GM12878 (cell line): ENCODE data around the gene POLD2. TPM values are rescaled to one million over a fixed set of nuclear protein-coding genes. Genes with fewer than 3 reads are reported as not detected.
A peak's percentile ranks its signal among the peaks of the same experiment; 100 is the strongest.

ENCODE experiments used
- BHLHE40 ChIP-seq, 2 experiments: fragments of 450-650 bp in 1 of 2; IDR thresholded peaks; 2 replicates each; pipeline ENCODE4 v1.6.1; 2011 to 2017; ENCODE audit warnings: low read depth in 2 of 2, borderline replicate concordance in 1 of 2, improper control_type of control experiment in 1 of 2, low read length in 1 of 2, mild to moderate bottlenecking in 1 of 2
- CBFB ChIP-seq: IDR thresholded peaks from 2 replicates; pipeline ENCODE4 v1.6.1; 2016; ENCODE audit warnings: antibody characterized with exemption, low read depth
- CBX3 ChIP-seq: fragments of 200-600 bp; sonication (generic); IDR thresholded peaks from 2 replicates; pipeline ENCODE4 v1.6.1; 2016; ENCODE audit warnings: low read depth, borderline replicate concordance
- CREM ChIP-seq: IDR thresholded peaks from 2 replicates; pipeline ENCODE4 v1.6.1; 2014; ENCODE audit warnings: antibody characterized with exemption, low read depth
- EED ChIP-seq: sonication (generic); IDR thresholded peaks from 2 replicates; pipeline ENCODE4 v1.6.1; 2016; ENCODE audit warnings: antibody characterized with exemption, low read depth
- GATAD2B ChIP-seq: fragments of 450-650 bp; conservative IDR thresholded peaks from 2 replicates; pipeline ENCODE4 v1.6.1; 2017; ENCODE audit warnings: low read depth, mild to moderate bottlenecking, moderate library complexity
- HCFC1 ChIP-seq: fragments of 150-350 bp; IDR thresholded peaks from 2 replicates; pipeline ENCODE4 v1.6.1; 2014; ENCODE audit warnings: low read length
- HDGF ChIP-seq: fragments of 450-650 bp; IDR thresholded peaks from 2 replicates; pipeline ENCODE4 v1.6.1; 2016; ENCODE audit warnings: antibody characterized with exemption
- LARP7 ChIP-seq: fragments of 450-650 bp; IDR thresholded peaks from 2 replicates; pipeline ENCODE4 v1.6.1; 2017; ENCODE audit warnings: mild to moderate bottlenecking
- SP1 ChIP-seq: IDR thresholded peaks from one replicate; pipeline ENCODE4 v1.6.1; 2011; ENCODE audit warnings: low read depth, low read length
- SPI1 ChIP-seq: IDR thresholded peaks from 2 replicates; pipeline ENCODE4 v1.6.1; 2011; ENCODE audit warnings: low read depth, mild to moderate bottlenecking, low read length, moderate library complexity, borderline replicate concordance; ENCODE audit not compliant: insufficient read depth
- SRF ChIP-seq, 2 experiments: IDR thresholded peaks; 2 replicates each; pipeline ENCODE4 v1.6.1; 2011; ENCODE audit warnings: low read depth in 2 of 2, low read length in 2 of 2, mild to moderate bottlenecking in 1 of 2, moderate library complexity in 1 of 2
- TCF12 ChIP-seq: IDR thresholded peaks from 2 replicates; pipeline ENCODE4 v1.6.1; 2011; ENCODE audit warnings: low read depth, mild to moderate bottlenecking, low read length
- TCF3 ChIP-seq: IDR thresholded peaks from 2 replicates; pipeline ENCODE4 v1.6.1; 2012; ENCODE audit warnings: low read depth, mild to moderate bottlenecking, low read length, borderline replicate concordance; ENCODE audit not compliant: insufficient read depth
- WRNIP1 ChIP-seq: IDR thresholded peaks from 2 replicates; pipeline ENCODE4 v1.6.1; 2011; ENCODE audit warnings: low read depth, low read length, improper control_type of control experiment, borderline replicate concordance
- YY1 ChIP-seq: IDR thresholded peaks from 2 replicates; pipeline ENCODE4 v1.6.1; 2011; ENCODE audit warnings: low read depth, mild to moderate bottlenecking, low read length
- polyA plus RNA-seq, 11 experiments: library from polyadenylated mRNA; depleted of rRNA in 4 of 11; unstranded in 6 of 11; stranded (reverse) in 5 of 11; fragments of >200 nt; fragmentation: Nextera tagmentation in 4 of 11; fragmentation: Illumina TruSeq in 1 of 11; extraction: Ambion mirVana in 4 of 11; extraction: Trizol in 1 of 11; gene quantifications; 1 replicate in 1 of 11; 2 replicates in 10 of 11; pipeline versions ENCODE4 v1.2.1 to v1.2.3, GENCODE V29; 2011 to 2016; ENCODE audit warnings: inconsistent platforms in 2 of 11, missing spikeins in 2 of 11, low read depth in 1 of 11
- total RNA-seq, 4 experiments: library from RNA; depleted of rRNA in 3 of 4; stranded (reverse); fragments of >200 nt in 3 of 4; fragmentation: Illumina TruSeq in 1 of 4; extraction: Trizol in 1 of 4; gene quantifications; 2 replicates each; pipeline versions ENCODE4 v1.2.1 to v1.2.3, GENCODE V29; 2013 to 2021
- TF ChIP-seq, protein P1 (sequence below): fragments of 450-650 bp; IDR thresholded peaks from 2 replicates; pipeline ENCODE4 v1.6.1; 2017; ENCODE audit warnings: mild to moderate bottlenecking, moderate library complexity
- TF ChIP-seq, protein P2 (sequence below): fragments of 450-650 bp; IDR thresholded peaks from 2 replicates; pipeline ENCODE4 v1.6.1; 2017; ENCODE audit warnings: mild to moderate bottlenecking, low read depth, inconsistent platforms; ENCODE audit not compliant: poor library complexity, severe bottlenecking
- TF ChIP-seq, protein P3 (sequence below): fragments of 450-650 bp; IDR thresholded peaks from 2 replicates; pipeline ENCODE4 v1.6.1; 2017; ENCODE audit warnings: antibody characterized with exemption, mild to moderate bottlenecking, moderate library complexity

Gene POLD2
- total and polyA plus RNA-seq, 10 of the 15 experiments (the other 5 are each of a cell fraction or from before 2014, with no cell fraction given), result 19.1 to 287 (median 169) TPM

DNA sequence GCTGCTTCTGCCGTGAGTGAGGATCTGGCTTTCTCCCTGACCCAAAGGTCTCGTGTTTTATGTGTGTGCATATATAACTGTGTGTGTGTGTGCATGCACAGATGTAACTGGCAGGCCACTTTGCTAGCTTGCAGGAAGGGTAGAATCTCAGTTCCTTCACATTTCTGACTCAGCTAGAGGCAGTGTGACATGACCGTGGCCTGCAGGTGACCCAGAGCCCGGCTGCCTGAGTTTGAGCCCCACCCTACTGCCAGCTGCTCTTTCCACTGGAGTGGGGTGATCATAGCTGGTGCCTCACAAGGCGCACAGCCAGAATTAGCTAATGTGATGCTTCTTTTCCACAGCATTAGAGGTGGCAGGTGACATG is 27.1 kb upstream of the POLD2 start (continued):
- TF ChIP-seq BHLHE40 (IDR thresholded peaks at IDR 0.05; ENCODE audit: borderline replicate concordance in 1 of 2, low read depth in 2 of 2, low read length in 1 of 2), result peak in 1 of 2 experiments; percentile 74; a peak in 2 of 4 replicates
- no peak for TF ChIP-seq HDGF
- no peak for TF ChIP-seq CBFB
- TF ChIP-seq LARP7, result no peak
- no peak for TF ChIP-seq CREM
- TF ChIP-seq, protein P1, sequence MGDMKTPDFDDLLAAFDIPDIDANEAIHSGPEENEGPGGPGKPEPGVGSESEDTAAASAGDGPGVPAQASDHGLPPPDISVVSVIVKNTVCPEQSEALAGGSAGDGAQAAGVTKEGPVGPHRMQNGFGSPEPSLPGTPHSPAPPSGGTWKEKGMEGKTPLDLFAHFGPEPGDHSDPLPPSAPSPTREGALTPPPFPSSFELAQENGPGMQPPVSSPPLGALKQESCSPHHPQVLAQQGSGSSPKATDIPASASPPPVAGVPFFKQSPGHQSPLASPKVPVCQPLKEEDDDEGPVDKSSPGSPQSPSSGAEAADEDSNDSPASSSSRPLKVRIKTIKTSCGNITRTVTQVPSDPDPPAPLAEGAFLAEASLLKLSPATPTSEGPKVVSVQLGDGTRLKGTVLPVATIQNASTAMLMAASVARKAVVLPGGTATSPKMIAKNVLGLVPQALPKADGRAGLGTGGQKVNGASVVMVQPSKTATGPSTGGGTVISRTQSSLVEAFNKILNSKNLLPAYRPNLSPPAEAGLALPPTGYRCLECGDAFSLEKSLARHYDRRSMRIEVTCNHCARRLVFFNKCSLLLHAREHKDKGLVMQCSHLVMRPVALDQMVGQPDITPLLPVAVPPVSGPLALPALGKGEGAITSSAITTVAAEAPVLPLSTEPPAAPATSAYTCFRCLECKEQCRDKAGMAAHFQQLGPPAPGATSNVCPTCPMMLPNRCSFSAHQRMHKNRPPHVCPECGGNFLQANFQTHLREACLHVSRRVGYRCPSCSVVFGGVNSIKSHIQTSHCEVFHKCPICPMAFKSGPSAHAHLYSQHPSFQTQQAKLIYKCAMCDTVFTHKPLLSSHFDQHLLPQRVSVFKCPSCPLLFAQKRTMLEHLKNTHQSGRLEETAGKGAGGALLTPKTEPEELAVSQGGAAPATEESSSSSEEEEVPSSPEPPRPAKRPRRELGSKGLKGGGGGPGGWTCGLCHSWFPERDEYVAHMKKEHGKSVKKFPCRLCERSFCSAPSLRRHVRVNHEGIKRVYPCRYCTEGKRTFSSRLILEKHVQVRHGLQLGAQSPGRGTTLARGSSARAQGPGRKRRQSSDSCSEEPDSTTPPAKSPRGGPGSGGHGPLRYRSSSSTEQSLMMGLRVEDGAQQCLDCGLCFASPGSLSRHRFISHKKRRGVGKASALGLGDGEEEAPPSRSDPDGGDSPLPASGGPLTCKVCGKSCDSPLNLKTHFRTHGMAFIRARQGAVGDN, result no peak
- peak; percentile 60 for TF ChIP-seq SPI1
- TF ChIP-seq YY1, result no peak
- TF ChIP-seq EED, result 0 out of 2 replicates have a peak, but pooled peaks have one; percentile 12
- TF ChIP-seq WRNIP1, result no peak
- no peak for TF ChIP-seq CBX3
- no peak for TF ChIP-seq HCFC1
- TF ChIP-seq, protein P2, sequence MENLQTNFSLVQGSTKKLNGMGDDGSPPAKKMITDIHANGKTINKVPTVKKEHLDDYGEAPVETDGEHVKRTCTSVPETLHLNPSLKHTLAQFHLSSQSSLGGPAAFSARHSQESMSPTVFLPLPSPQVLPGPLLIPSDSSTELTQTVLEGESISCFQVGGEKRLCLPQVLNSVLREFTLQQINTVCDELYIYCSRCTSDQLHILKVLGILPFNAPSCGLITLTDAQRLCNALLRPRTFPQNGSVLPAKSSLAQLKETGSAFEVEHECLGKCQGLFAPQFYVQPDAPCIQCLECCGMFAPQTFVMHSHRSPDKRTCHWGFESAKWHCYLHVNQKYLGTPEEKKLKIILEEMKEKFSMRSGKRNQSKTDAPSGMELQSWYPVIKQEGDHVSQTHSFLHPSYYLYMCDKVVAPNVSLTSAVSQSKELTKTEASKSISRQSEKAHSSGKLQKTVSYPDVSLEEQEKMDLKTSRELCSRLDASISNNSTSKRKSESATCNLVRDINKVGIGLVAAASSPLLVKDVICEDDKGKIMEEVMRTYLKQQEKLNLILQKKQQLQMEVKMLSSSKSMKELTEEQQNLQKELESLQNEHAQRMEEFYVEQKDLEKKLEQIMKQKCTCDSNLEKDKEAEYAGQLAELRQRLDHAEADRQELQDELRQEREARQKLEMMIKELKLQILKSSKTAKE, result no peak
- TF ChIP-seq TCF12, result 0 out of 2 replicates have a peak, but pooled peaks have one; percentile 2
- no peak for TF ChIP-seq GATAD2B
- TF ChIP-seq SRF (IDR thresholded peaks at IDR 0.05; ENCODE audit: low read depth in 2 of 2, low read length in 2 of 2), result no peak
- TF ChIP-seq, protein P3, sequence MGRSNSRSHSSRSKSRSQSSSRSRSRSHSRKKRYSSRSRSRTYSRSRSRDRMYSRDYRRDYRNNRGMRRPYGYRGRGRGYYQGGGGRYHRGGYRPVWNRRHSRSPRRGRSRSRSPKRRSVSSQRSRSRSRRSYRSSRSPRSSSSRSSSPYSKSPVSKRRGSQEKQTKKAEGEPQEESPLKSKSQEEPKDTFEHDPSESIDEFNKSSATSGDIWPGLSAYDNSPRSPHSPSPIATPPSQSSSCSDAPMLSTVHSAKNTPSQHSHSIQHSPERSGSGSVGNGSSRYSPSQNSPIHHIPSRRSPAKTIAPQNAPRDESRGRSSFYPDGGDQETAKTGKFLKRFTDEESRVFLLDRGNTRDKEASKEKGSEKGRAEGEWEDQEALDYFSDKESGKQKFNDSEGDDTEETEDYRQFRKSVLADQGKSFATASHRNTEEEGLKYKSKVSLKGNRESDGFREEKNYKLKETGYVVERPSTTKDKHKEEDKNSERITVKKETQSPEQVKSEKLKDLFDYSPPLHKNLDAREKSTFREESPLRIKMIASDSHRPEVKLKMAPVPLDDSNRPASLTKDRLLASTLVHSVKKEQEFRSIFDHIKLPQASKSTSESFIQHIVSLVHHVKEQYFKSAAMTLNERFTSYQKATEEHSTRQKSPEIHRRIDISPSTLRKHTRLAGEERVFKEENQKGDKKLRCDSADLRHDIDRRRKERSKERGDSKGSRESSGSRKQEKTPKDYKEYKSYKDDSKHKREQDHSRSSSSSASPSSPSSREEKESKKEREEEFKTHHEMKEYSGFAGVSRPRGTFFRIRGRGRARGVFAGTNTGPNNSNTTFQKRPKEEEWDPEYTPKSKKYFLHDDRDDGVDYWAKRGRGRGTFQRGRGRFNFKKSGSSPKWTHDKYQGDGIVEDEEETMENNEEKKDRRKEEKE, result no peak
- no peak for TF ChIP-seq SP1
- TF ChIP-seq TCF3, result 0 out of 2 replicates have a peak, but pooled peaks have one; percentile 19
- TF ChIP-seq, all 136 proteins: peak for 5
